T-helper 2 cell treated with Interferon-gamma antibody and Interleukin-4, amounts not matched to agents 5 μg/mL and 100 μg/mL, for 36 hours (primary cell): ENCODE data around the gene RARRES2.

ENCODE experiments used
- DNase-seq: peaks from one replicate; pipeline ENCODE4 v3.0.0; 2021; ENCODE audit warnings: low spot score
- H3K27ac Mint-ChIP-seq: one replicate; pipeline ENCODE4 v1.8.0; 2021; ENCODE audit warnings: mild to moderate bottlenecking, mixed read lengths
- H3K27me3 Mint-ChIP-seq: one replicate; pipeline ENCODE4 v1.8.0; 2021; ENCODE audit warnings: low read depth, mixed read lengths
- H3K36me3 Mint-ChIP-seq: one replicate; pipeline ENCODE4 v1.8.0; 2021; ENCODE audit warnings: low read depth, mixed read lengths
- H3K4me1 Mint-ChIP-seq: one replicate; pipeline ENCODE4 v1.8.0; 2021; ENCODE audit warnings: low read depth, mixed read lengths
- H3K4me3 Mint-ChIP-seq: one replicate; pipeline ENCODE4 v1.8.0; 2022; ENCODE audit warnings: mild to moderate bottlenecking, moderate library complexity, mixed read lengths
- H3K9me3 Mint-ChIP-seq: one replicate; pipeline ENCODE4 v1.8.0; 2021; ENCODE audit warnings: mixed read lengths

RARRES2 gene

GRCh38 chr7:150380463-150380862 lies 39.0 kb upstream of the RARRES2 start:
- Mint-ChIP-seq H3K27ac (no peak overlapping the region), H3K36me3 (peaks cover 1% of the 10 kb centered on the region), H3K4me3 (peak overlapping the region; percentile 92), H3K27me3 (no peaks in the 10 kb centered on the region), H3K4me1 (peaks cover 46% of the 10 kb centered on the region), H3K9me3 (no peaks in the 10 kb centered on the region)
- DNase-seq: no peak

GRCh38 chr7:150379441-150380379 lies 38.3 kb upstream of the RARRES2 start:
- Mint-ChIP-seq H3K27me3 (no peaks in the 10 kb centered on the region), H3K4me3 (peak overlapping the region; percentile 92), H3K9me3 (no peaks in the 10 kb centered on the region), H3K36me3 (peaks cover 4% of the 10 kb centered on the region), H3K4me1 (peaks cover 49% of the 10 kb centered on the region), H3K27ac (peak overlapping the region; percentile 73)
- no peak for DNase-seq

GRCh38 chr7:150378853-150379440 lies 37.5 kb upstream of the RARRES2 start, which contains the start of gene ZNF775:
Gene ZNF775, plus strand, starts transcription at chr7:150379330. Its CDS starts 9,141 bp downstream, at chr7:150388471.
- Mint-ChIP-seq H3K27ac (peak within 1 kb of the TSS; percentile 82), H3K27me3 (no peaks in the 10 kb centered on the region), H3K4me1 (peaks cover 53% of the 10 kb centered on the region), H3K9me3 (no peaks in the 10 kb centered on the region), H3K4me3 (peak within 1 kb of the TSS; percentile 92), H3K36me3 (peaks cover 10% of the 10 kb centered on the region)
- peak; percentile 96 for DNase-seq

GRCh38 chr7:150378115-150378852 lies 36.9 kb upstream of the RARRES2 start:
- DNase-seq: peak; percentile 32
- no peaks in the 10 kb centered on the region for H3K27me3 Mint-ChIP-seq
- no peaks in the 10 kb centered on the region for H3K9me3 Mint-ChIP-seq
- peak overlapping the region; percentile 82 for H3K27ac Mint-ChIP-seq
- H3K36me3 Mint-ChIP-seq: peaks cover 13% of the 10 kb centered on the region
- H3K4me3 Mint-ChIP-seq: peak overlapping the region; percentile 81
- H3K4me1 Mint-ChIP-seq: peaks cover 52% of the 10 kb centered on the region

GRCh38 chr7:150377635-150378034 lies 36.2 kb upstream of the RARRES2 start:
- H3K9me3 Mint-ChIP-seq: no peaks in the 10 kb centered on the region
- H3K36me3 Mint-ChIP-seq: peaks cover 14% of the 10 kb centered on the region
- H3K27me3 Mint-ChIP-seq: no peaks in the 10 kb centered on the region
- peak overlapping the region; percentile 38 for H3K27ac Mint-ChIP-seq
- H3K4me3 Mint-ChIP-seq: peak overlapping the region; percentile 81
- no peak for DNase-seq
- peaks cover 46% of the 10 kb centered on the region for H3K4me1 Mint-ChIP-seq

GRCh38 chr7:150377196-150377595 lies 35.8 kb upstream of the RARRES2 start:
- Mint-ChIP-seq H3K4me3 (no peak overlapping the region), H3K27ac (no peak overlapping the region), H3K36me3 (peaks cover 14% of the 10 kb centered on the region), H3K4me1 (peaks cover 45% of the 10 kb centered on the region), H3K27me3 (no peaks in the 10 kb centered on the region), H3K9me3 (no peaks in the 10 kb centered on the region)
- no peak for DNase-seq

- H3K36me3 Mint-ChIP-seq: peaks cover 14% of the 10 kb centered on the region
- peak overlapping the region; percentile 22 for H3K4me3 Mint-ChIP-seq
- peaks cover 45% of the 10 kb centered on the region for H3K4me1 Mint-ChIP-seq
- no peaks in the 10 kb centered on the region for H3K27me3 Mint-ChIP-seq
- H3K27ac Mint-ChIP-seq: peak overlapping the region; percentile 41
- no peaks in the 10 kb centered on the region for H3K9me3 Mint-ChIP-seq
- no peak for DNase-seq
Observed at GRCh38 chr7:150376560-150376959, 35.1 kb upstream of the RARRES2 start.

GRCh38 chr7:150375662-150376521 lies 34.5 kb upstream of the RARRES2 start:
- Mint-ChIP-seq H3K4me1 (peaks cover 44% of the 10 kb centered on the region), H3K36me3 (peaks cover 14% of the 10 kb centered on the region), H3K27me3 (no peaks in the 10 kb centered on the region), H3K9me3 (no peaks in the 10 kb centered on the region), H3K27ac (peak overlapping the region; percentile 41), H3K4me3 (peak overlapping the region; percentile 22)
- peak; percentile 51 for DNase-seq

- H3K27ac Mint-ChIP-seq: no peak overlapping the region
- H3K4me3 Mint-ChIP-seq: no peak overlapping the region
- peaks cover 39% of the 10 kb centered on the region for H3K4me1 Mint-ChIP-seq
- H3K27me3 Mint-ChIP-seq: no peaks in the 10 kb centered on the region
- no peaks in the 10 kb centered on the region for H3K9me3 Mint-ChIP-seq
- no peak for DNase-seq
- H3K36me3 Mint-ChIP-seq: peaks cover 21% of the 10 kb centered on the region
Observed at GRCh38 chr7:150374472-150374871, 33.0 kb upstream of the RARRES2 start.

GRCh38 chr7:150374026-150374425 lies 32.6 kb upstream of the RARRES2 start:
- DNase-seq: no peak
- Mint-ChIP-seq H3K27ac (no peak overlapping the region), H3K36me3 (peaks cover 21% of the 10 kb centered on the region)

GRCh38 chr7:150373049-150373801 lies 31.8 kb upstream of the RARRES2 start:
- Mint-ChIP-seq H3K4me3 (no peak overlapping the region), H3K4me1 (peaks cover 38% of the 10 kb centered on the region), H3K27ac (no peak overlapping the region), H3K36me3 (peaks cover 21% of the 10 kb centered on the region), H3K9me3 (no peaks in the 10 kb centered on the region), H3K27me3 (no peaks in the 10 kb centered on the region)
- DNase-seq: no peak

More at GRCh38 chr7:150374026-150374425, 32.6 kb upstream of the RARRES2 start:
- H3K9me3 Mint-ChIP-seq: no peaks in the 10 kb centered on the region
- H3K27me3 Mint-ChIP-seq: no peaks in the 10 kb centered on the region
- H3K4me1 Mint-ChIP-seq: peaks cover 39% of the 10 kb centered on the region
- no peak overlapping the region for H3K4me3 Mint-ChIP-seq

GRCh38 chr7:150372271-150373048 lies 31.0 kb upstream of the RARRES2 start:
- H3K36me3 Mint-ChIP-seq: peaks cover 21% of the 10 kb centered on the region
- H3K4me3 Mint-ChIP-seq: no peak overlapping the region
- peaks cover 35% of the 10 kb centered on the region for H3K4me1 Mint-ChIP-seq
- no peak for DNase-seq
- no peaks in the 10 kb centered on the region for H3K9me3 Mint-ChIP-seq
- no peaks in the 10 kb centered on the region for H3K27me3 Mint-ChIP-seq
- no peak overlapping the region for H3K27ac Mint-ChIP-seq
